Astrocyte of the cerebellum (primary cell): ENCODE data around the gene ARHGAP15.

Source experiments
- DNase-seq: peaks from one replicate; pipeline ENCODE4 v3.0.0-alpha.2; 2011; ENCODE audit warnings: low read depth
- H3K4me3 ChIP-seq: 2 replicates; pipeline ENCODE4 v1.5.1; 2011; ENCODE audit warnings: mild to moderate bottlenecking, low read depth, low read length, moderate library complexity
- in situ Hi-C: cut with HindIII; loops from 2 replicates; pipeline ENCODE4 v1.10.0; 2017; ENCODE audit warnings: low sequenced_read_pairs
- TF ChIP-seq, protein P1 (sequence below): IDR thresholded peaks from 2 replicates; pipeline ENCODE4 v1.5.1; 2012; ENCODE audit warnings: low read length, low read depth, moderate library complexity, mild to moderate bottlenecking; ENCODE audit errors: missing control alignments

ARHGAP15 gene

GRCh38 chr2:143524119-143524553 lies 394.9 kb downstream of the ARHGAP15 start:
- in situ Hi-C loops, result no loop called here
- DNase-seq, result peak; percentile 42
- H3K4me3 ChIP-seq, result no peak overlapping the region
- TF ChIP-seq, protein P1, sequence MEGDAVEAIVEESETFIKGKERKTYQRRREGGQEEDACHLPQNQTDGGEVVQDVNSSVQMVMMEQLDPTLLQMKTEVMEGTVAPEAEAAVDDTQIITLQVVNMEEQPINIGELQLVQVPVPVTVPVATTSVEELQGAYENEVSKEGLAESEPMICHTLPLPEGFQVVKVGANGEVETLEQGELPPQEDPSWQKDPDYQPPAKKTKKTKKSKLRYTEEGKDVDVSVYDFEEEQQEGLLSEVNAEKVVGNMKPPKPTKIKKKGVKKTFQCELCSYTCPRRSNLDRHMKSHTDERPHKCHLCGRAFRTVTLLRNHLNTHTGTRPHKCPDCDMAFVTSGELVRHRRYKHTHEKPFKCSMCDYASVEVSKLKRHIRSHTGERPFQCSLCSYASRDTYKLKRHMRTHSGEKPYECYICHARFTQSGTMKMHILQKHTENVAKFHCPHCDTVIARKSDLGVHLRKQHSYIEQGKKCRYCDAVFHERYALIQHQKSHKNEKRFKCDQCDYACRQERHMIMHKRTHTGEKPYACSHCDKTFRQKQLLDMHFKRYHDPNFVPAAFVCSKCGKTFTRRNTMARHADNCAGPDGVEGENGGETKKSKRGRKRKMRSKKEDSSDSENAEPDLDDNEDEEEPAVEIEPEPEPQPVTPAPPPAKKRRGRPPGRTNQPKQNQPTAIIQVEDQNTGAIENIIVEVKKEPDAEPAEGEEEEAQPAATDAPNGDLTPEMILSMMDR, result no peak

DNA sequence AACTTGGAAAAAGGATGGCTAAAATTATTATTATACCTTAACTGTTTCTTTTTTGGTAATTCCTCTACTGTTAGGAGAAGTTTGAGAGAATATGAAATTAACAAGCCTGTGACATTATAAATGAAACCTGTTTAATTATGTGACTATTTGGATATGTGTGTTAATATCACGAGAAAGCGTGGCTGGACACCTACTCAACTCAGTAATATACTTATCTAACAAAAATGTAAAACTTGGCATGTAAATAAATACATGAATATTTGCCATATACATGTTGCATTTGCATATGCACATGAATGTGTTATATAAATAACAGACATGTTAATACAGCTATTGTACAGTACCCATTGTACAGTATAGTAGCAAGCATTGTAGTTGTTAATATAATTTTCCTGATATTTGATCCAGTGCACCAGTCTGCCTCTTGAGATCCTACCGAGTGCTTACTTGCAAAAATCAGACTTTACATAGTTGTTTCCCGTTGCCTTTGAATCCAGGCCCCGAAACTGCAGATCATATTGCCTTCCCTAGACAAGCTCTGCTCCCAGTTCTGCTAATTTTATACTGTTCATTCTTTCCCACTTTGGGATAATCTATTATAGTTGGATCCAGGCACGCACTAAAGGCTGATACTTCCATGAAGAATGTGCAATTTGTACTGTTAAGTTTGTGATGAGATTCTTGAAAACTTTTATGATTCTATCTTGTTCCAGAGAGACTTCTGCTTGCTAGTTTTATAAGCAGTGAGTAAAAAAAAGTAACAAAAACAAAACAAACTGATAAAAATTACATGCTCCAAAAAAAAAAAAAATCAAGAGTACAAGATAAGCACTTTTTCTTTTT lies 395.6 kb downstream of the ARHGAP15 start:
- TF ChIP-seq, protein P1, result no peak
- DNase-seq, result no peak
- in situ Hi-C loops, result no loop called here
- no peak overlapping the region for H3K4me3 ChIP-seq

- H3K4me3 ChIP-seq, result no peak overlapping the region
- TF ChIP-seq, protein P1, result no peak
- in situ Hi-C loops, result no loop called here
- no peak for DNase-seq
These were observed 396.2 kb downstream of the ARHGAP15 start for GRCh38 chr2:143525402-143525860.

DNA sequence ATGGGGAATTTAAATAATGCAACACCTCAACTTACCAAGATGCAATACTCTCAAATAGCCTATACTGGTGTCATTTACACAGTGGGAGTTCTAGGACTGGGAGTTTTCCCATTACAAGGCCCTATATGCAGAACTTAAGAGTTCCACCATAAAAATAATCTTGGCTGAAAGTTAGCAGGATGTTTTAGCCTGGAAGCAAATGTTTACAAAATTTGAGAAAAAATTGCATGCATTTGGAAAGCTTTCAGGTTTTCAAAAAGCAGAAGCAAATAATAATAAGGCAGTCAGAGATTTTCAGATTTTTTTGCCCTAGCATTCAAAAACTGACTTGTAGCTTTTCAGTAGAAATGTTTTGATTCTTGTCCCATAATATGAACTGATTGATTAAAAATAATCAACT lies 397.3 kb downstream of the ARHGAP15 start:
- H3K4me3 ChIP-seq, result no peak overlapping the region
- in situ Hi-C loops, result no loop called here
- TF ChIP-seq, protein P1, result no peak
- DNase-seq, result no peak

GRCh38 chr2:143528021-143528420 lies 398.8 kb downstream of the ARHGAP15 start:
- no peak overlapping the region for H3K4me3 ChIP-seq
- in situ Hi-C loops, result no loop called here
- DNase-seq, result peak; percentile 36
- TF ChIP-seq, protein P1, result no peak

- in situ Hi-C loops, result no loop called here
- TF ChIP-seq, protein P1, result no peak
- no peak for DNase-seq
- no peak overlapping the region for H3K4me3 ChIP-seq
These were observed 400.0 kb downstream of the ARHGAP15 start for GRCh38 chr2:143529118-143529720.
